Pancreas (tissue), 10 donors: ENCODE results near the gene GREB1L. TPM values are rescaled to one million over a fixed set of nuclear protein-coding genes. Genes with fewer than 3 reads are reported as not detected.
A peak's percentile ranks its signal among the peaks of the same experiment; 100 is the strongest.

Experiments used
- ATAC-seq, 4 donors: fragments of 200-7000 bp; cut with Tn5 transposase; one replicate each; pipeline versions ENCODE4 v1.8.0 to v1.9.1; 2020; ENCODE audit warnings: mild to moderate bottlenecking in 4 of 4, moderate library complexity in 4 of 4
- DNase-seq, 6 donors: peaks; one replicate each; pipeline ENCODE4 v3.0.0-alpha.2; 2020
- FAIRE-seq: peaks from 2 replicates; lab custom pipeline; 2012; peaks lifted over from hg19 to GRCh38; lab: Jason Lieb, UNC
- H3K27ac ChIP-seq, 4 donors: fragments of 200-600 bp; sonication (generic); 1 replicate in 3 of 4; 2 replicates in 1 of 4; pipeline versions ENCODE4 v1.5.0 to v1.8.0; 2020
- H3K27me3 ChIP-seq, 4 donors: fragments of 200-600 bp; one replicate each; pipeline ENCODE4 v1.8.0; 2021
- H3K36me3 ChIP-seq, 3 donors: fragments of 200-600 bp; sonication (generic) in 1 of 3; one replicate each; pipeline versions ENCODE4 v1.5.0 to v1.8.0; 2020 to 2021
- H3K4me1 ChIP-seq, 3 donors: fragments of 200-600 bp; one replicate each; pipeline ENCODE4 v1.8.0; 2021
- H3K4me3 ChIP-seq, 4 donors: fragments of 200-600 bp; sonication (generic) in 2 of 4; one replicate each; pipeline versions ENCODE4 v1.5.0 to v1.8.0; 2020 to 2021
- H3K9me3 ChIP-seq, 4 donors: fragments of 200-600 bp; one replicate each; pipeline ENCODE4 v1.8.0; 2021
- CTCF ChIP-seq, 4 donors: fragments of 200-600 bp; sonication (generic) in 3 of 4; IDR thresholded peaks; one replicate each; pipeline versions ENCODE4 v1.5.0 to v1.8.0; 2021; ENCODE audit warnings: antibody characterized with exemption in 4 of 4
- WGBS, 2 donors: extraction: QIAGEN DNeasy Blood & Tissue Kit; methylation state at CpG; one replicate each; pipeline ENCODE4 v1.1.7; 2013; 5-methylcytosine and 5-hydroxymethylcytosine counted together
- intact Hi-C, 3 donors: fragments of 100-400 bp; cut with DNase I; formaldehyde crosslinking; loops; one replicate each; pipeline versions ENCODE4 v1.11.1 to v1.14.2; 2022
- polyA plus RNA-seq, 2 donors: library from polyadenylated mRNA; stranded (reverse); fragments of 200-250 nt; gene quantifications; one replicate each; pipeline ENCODE4 v1.2.3, GENCODE V29; 2013
- total RNA-seq, 6 donors: library from RNA; stranded (reverse); fragmentation: NEBNext Ultra II Directional in 4 of 6; extraction: Animal tissue kit (Norgen Biotek cat#: 25700) in 4 of 6; gene quantifications; one replicate each; pipeline versions ENCODE4 v1.2.1 to v1.2.4, GENCODE V29; 2021 to 2023
- donor health status: healthy with polysubstance abuse.
- donor health status: DM: no; HTN: no; CAD: no; lungs with moderate emphysema.
- donor health status: DM: no; HTN: no; CAD: no.
- donor health status: control.
- donor health status: control.
- donor health status: Bipolar disorder and iron deficiency.
- donor health status: DM: yes; HTN: yes; CAD: no.
- donor health status: DM: no; HTN: no; CAD: no.
- donor health status: DM: no; HTN: no; CAD: no.
- donor health status: DM: yes; HTN: yes; CAD: no.

The GREB1L gene
- total and polyA plus RNA-seq, 8 donors = 0.03 to 0.34 (median 0.19) TPM; not detected in 2

GRCh38 chr18:21448299-21448698 lies 206.3 kb downstream of the GREB1L start:
- H3K4me1 ChIP-seq = no peaks in the 10 kb centered on the region
- intact Hi-C loops = loop anchor here in 2 of 3 donors (5.0 kb wide), 2 partner anchors 251 to 256 kb away; no protein-coding TSS in a partner anchor
- H3K4me3 ChIP-seq = no peak overlapping the region
- DNase-seq (no peak), FAIRE-seq (no peak), ATAC-seq (no peak)
- no peaks in the 10 kb centered on the region for H3K9me3 ChIP-seq
- no peaks in the 10 kb centered on the region for H3K27me3 ChIP-seq
- no peaks in the 10 kb centered on the region for H3K36me3 ChIP-seq
- no peak for TF ChIP-seq CTCF (IDR thresholded peaks at IDR 0.05)
- H3K27ac ChIP-seq = no peak overlapping the region

GRCh38 chr18:21449367-21450290 lies 207.6 kb downstream of the GREB1L start:
- Histone ChIP-seq H3K4me1 (no peaks in the 10 kb centered on the region), H3K27ac (no peak overlapping the region), H3K27me3 (no peaks in the 10 kb centered on the region), H3K4me3 (no peak overlapping the region), H3K9me3 (no peaks in the 10 kb centered on the region), H3K36me3 (no peaks in the 10 kb centered on the region)
- TF ChIP-seq CTCF (IDR thresholded peaks at IDR 0.05) = no peak
- DNase-seq (no peak), FAIRE-seq (no peak), ATAC-seq (no peak)
- intact Hi-C loops = loop anchor here in 2 of 3 donors (5.0 kb wide), 2 partner anchors 252 to 257 kb away; no protein-coding TSS in a partner anchor
- 63 to 72% methylated on average over 5 of the region's 5 CpGs for WGBS, 2 donors

GRCh38 chr18:21450503-21450902 lies 208.5 kb downstream of the GREB1L start:
- H3K36me3 ChIP-seq = no peaks in the 10 kb centered on the region
- H3K27me3 ChIP-seq = no peaks in the 10 kb centered on the region
- WGBS, 2 donors = 57 to 74% methylated on average over 2 of the region's 2 CpGs
- no peaks in the 10 kb centered on the region for H3K4me1 ChIP-seq
- H3K4me3 ChIP-seq = no peak overlapping the region
- DNase-seq (no peak), FAIRE-seq (no peak), ATAC-seq (no peak)
- no peaks in the 10 kb centered on the region for H3K9me3 ChIP-seq
- H3K27ac ChIP-seq = no peak overlapping the region
- no peak for TF ChIP-seq CTCF (IDR thresholded peaks at IDR 0.05)
- intact Hi-C loops = no loop called here

- WGBS, 2 donors = 37 to 44% methylated on average over 1 of the region's 1 CpG
- DNase-seq (no peak), ATAC-seq (peak in 1 of 4 donors; percentile 63)
These were observed 208.9 kb downstream of the GREB1L start for GRCh38 chr18:21450913-21451312.

More at GRCh38 chr18:21450913-21451312, 208.9 kb downstream of the GREB1L start:
- Histone ChIP-seq H3K9me3 (no peaks in the 10 kb centered on the region), H3K36me3 (no peaks in the 10 kb centered on the region), H3K27ac (no peak overlapping the region), H3K4me1 (no peaks in the 10 kb centered on the region), H3K4me3 (no peak overlapping the region), H3K27me3 (no peaks in the 10 kb centered on the region)
- intact Hi-C loops = no loop called here
- TF ChIP-seq CTCF (IDR thresholded peaks at IDR 0.05) = no peak
- no peak for FAIRE-seq
